OCI-LY7 (cell line): ENCODE data around the gene NRROS. TPM values are rescaled to one million over a fixed set of nuclear protein-coding genes. Genes with fewer than 3 reads are reported as not detected.

Experiments used
- BruUV-seq: library from RNA; stranded (reverse); fragments of 400-500 nt; replicated peaks from 2 replicates; lab custom pipeline; 2021; lab: Mats Ljungman, UMichigan
- CTCF ChIA-PET: fragments of 300-600 bp; sonication (Branson Sonifier 250); formaldehyde crosslinking; loops from one replicate; lab custom pipeline; 2022; ENCODE audit warnings: antibody characterized with exemption; ENCODE audit not compliant: unreplicated experiment; lab: Charles Lee
- POLR2A ChIA-PET: fragments of 300-600 bp; sonication (Branson Sonifier 250); formaldehyde crosslinking; loops from one replicate; lab custom pipeline; 2022; ENCODE audit warnings: antibody characterized with exemption; lab: Charles Lee
- DNase-seq: peaks from one replicate; pipeline ENCODE4 v3.0.0-alpha.2; 2015; ENCODE audit warnings: low spot score
- H2AFZ ChIP-seq: fragments of 200-600 bp; sonication (generic), shearing (Covaris generic); 2 replicates; pipeline ENCODE4 v1.6.1; 2014; ENCODE audit warnings: mild to moderate bottlenecking, antibody characterized with exemption, low read length, moderate library complexity
- H3K27ac ChIP-seq: fragments of 200-600 bp; sonication (generic); 2 replicates; pipeline ENCODE4 v1.5.1; 2014; ENCODE audit warnings: mixed run types, low read depth, mild to moderate bottlenecking, moderate library complexity, low read length, inconsistent platforms; ENCODE audit not compliant: poor library complexity, severe bottlenecking
- H3K36me3 ChIP-seq: fragments of 200-600 bp; sonication (generic); 2 replicates; pipeline ENCODE4 v1.6.1; 2014; ENCODE audit warnings: mild to moderate bottlenecking, antibody characterized with exemption, low read length, moderate library complexity, mixed read lengths; ENCODE audit not compliant: insufficient read depth
- H3K4me1 ChIP-seq: fragments of 200-600 bp; sonication (generic); 2 replicates; pipeline ENCODE4 v1.5.1; 2014; ENCODE audit warnings: mild to moderate bottlenecking, low read length; ENCODE audit not compliant: insufficient read depth, poor library complexity, severe bottlenecking
- H3K4me2 ChIP-seq: fragments of 200-600 bp; sonication (generic); 2 replicates; pipeline ENCODE4 v1.6.1; 2014; ENCODE audit warnings: mild to moderate bottlenecking, low read length
- H3K4me3 ChIP-seq: fragments of 200-600 bp; sonication (generic); 2 replicates; pipeline ENCODE4 v1.5.1; 2014; ENCODE audit warnings: mild to moderate bottlenecking, low read depth, low read length; ENCODE audit not compliant: poor library complexity, severe bottlenecking
- H3K79me2 ChIP-seq: fragments of 200-600 bp; sonication (generic); 2 replicates; pipeline ENCODE4 v1.6.1; 2016; ENCODE audit warnings: low read depth, mild to moderate bottlenecking, low read length, moderate library complexity, mixed read lengths; ENCODE audit not compliant: insufficient read depth
- H3K9me2 ChIP-seq: fragments of 200-600 bp; sonication (generic); 2 replicates; pipeline ENCODE4 v1.6.1; 2016; ENCODE audit warnings: mild to moderate bottlenecking, low read length, mixed read lengths; ENCODE audit not compliant: insufficient read depth
- H3K9me3 ChIP-seq: fragments of 200-600 bp; sonication (generic); 2 replicates; pipeline ENCODE4 v1.6.1; 2014; ENCODE audit warnings: mild to moderate bottlenecking, mixed run types, low read length, mixed read lengths
- H4K20me1 ChIP-seq: fragments of 200-600 bp; sonication (generic); 2 replicates; pipeline ENCODE4 v1.6.1; 2014; ENCODE audit warnings: mild to moderate bottlenecking, antibody characterized with exemption, low read length, moderate library complexity, mixed read lengths; ENCODE audit not compliant: insufficient read depth
- CTCF ChIP-seq: fragments of 200-600 bp; sonication (generic); conservative IDR thresholded peaks from 2 replicates; pipeline ENCODE4 v1.5.1; 2014; ENCODE audit warnings: mild to moderate bottlenecking, antibody characterized with exemption, low read length, moderate library complexity, mixed read lengths
- EZH2phosphoT487 ChIP-seq: fragments of 200-600 bp; sonication (generic); IDR thresholded peaks from 2 replicates; pipeline ENCODE4 v1.6.1; 2018; ENCODE audit warnings: low read depth, borderline replicate concordance, mild to moderate bottlenecking, mixed run types, antibody characterized with exemption, low read length, moderate library complexity, mixed read lengths
- intact Hi-C: fragments of 100-400 bp; cut with micrococcal nuclease; formaldehyde crosslinking; loops from one replicate; pipeline ENCODE4 v1.10.0; 2022; ENCODE audit not compliant: unreplicated experiment
- total RNA-seq, 2 experiments: library from RNA; depleted of rRNA in 1 of 2; stranded (reverse); fragments of >200 nt in 1 of 2; shearing (Covaris generic) in 1 of 2; gene quantifications; 2 replicates each; pipeline ENCODE4 v1.2.3, GENCODE V29; 2014 to 2022

NRROS gene
- total RNA-seq, 2 experiments from 2014 or later, result 1.1 to 3.8 TPM

- TF ChIP-seq EZH2phosphoT487, result no peak
- no peak for TF ChIP-seq CTCF
- Histone ChIP-seq H3K27ac (no peak overlapping the region), H3K4me2 (no peak overlapping the region), H3K4me3 (no peak overlapping the region), H3K9me2 (no peaks in the 10 kb centered on the region), H3K79me2 (no peaks in the 10 kb centered on the region), H3K9me3 (no peaks in the 10 kb centered on the region), H2AFZ (no peak overlapping the region), H3K36me3 (no peaks in the 10 kb centered on the region), H4K20me1 (no peaks in the 10 kb centered on the region), H3K4me1 (no peaks in the 10 kb centered on the region)
- ChIA-PET CTCF (no interaction called here), POLR2A (interaction anchor here (0.6 kb wide), 1 partner anchor 1152 kb away, joined by 4 read pairs; no protein-coding TSS in a partner anchor)
- no peak for DNase-seq
- intact Hi-C loops, result no loop called here
- BruUV-seq, result no TSS peak
Measured at GRCh38 chr3:196694941-196695848, 55.7 kb downstream of the NRROS start.

- no peaks in the 10 kb centered on the region for H3K9me3 ChIP-seq
- no peaks in the 10 kb centered on the region for H3K9me2 ChIP-seq
- CTCF ChIA-PET, result no interaction called here
- H3K4me2 ChIP-seq, result no peak overlapping the region
- H3K4me1 ChIP-seq, result no peaks in the 10 kb centered on the region
- POLR2A ChIA-PET, result interaction anchor here (0.6 kb wide), 1 partner anchor 1152 kb away, joined by 4 read pairs; no protein-coding TSS in a partner anchor
- no peak for DNase-seq
- no peak for TF ChIP-seq CTCF
- TF ChIP-seq EZH2phosphoT487, result no peak
- no peak overlapping the region for H3K27ac ChIP-seq
- no peak overlapping the region for H2AFZ ChIP-seq
- BruUV-seq, result no TSS peak
- H3K4me3 ChIP-seq, result no peak overlapping the region
- no peaks in the 10 kb centered on the region for H3K36me3 ChIP-seq
- no peaks in the 10 kb centered on the region for H3K79me2 ChIP-seq
- no peaks in the 10 kb centered on the region for H4K20me1 ChIP-seq
- intact Hi-C loops, result no loop called here
Measured at GRCh38 chr3:196695849-196696226, 56.3 kb downstream of the NRROS start.

GRCh38 chr3:196697270-196697669, 57.8 kb downstream of the NRROS start:
- H4K20me1 ChIP-seq, result no peaks in the 10 kb centered on the region
- H3K4me3 ChIP-seq, result no peak overlapping the region
- DNase-seq, result no peak
- intact Hi-C loops, result no loop called here
- ChIA-PET POLR2A (interaction anchor here (0.6 to 0.7 kb wide), 2 partner anchors 10 to 201 kb away, joined by 3 to 4 read pairs; no protein-coding TSS in a partner anchor), CTCF (no interaction called here)
- H3K9me2 ChIP-seq, result no peaks in the 10 kb centered on the region
- no peaks in the 10 kb centered on the region for H3K4me1 ChIP-seq
- BruUV-seq, result no TSS peak
- H3K79me2 ChIP-seq, result no peaks in the 10 kb centered on the region
- H3K36me3 ChIP-seq, result no peaks in the 10 kb centered on the region
- TF ChIP-seq CTCF (no peak), EZH2phosphoT487 (no peak)
- no peaks in the 10 kb centered on the region for H3K9me3 ChIP-seq
- no peak overlapping the region for H2AFZ ChIP-seq
- H3K4me2 ChIP-seq, result no peak overlapping the region
- no peak overlapping the region for H3K27ac ChIP-seq
